Stimulated activated CD8-positive, alpha-beta memory T cell treated with anti-CD3 and anti-CD28 coated beads, Interleukin-15, amount 100 ng/mL, for 1 hour (primary cell): ENCODE results near the gene ASPSCR1.
A peak's percentile ranks its signal among the peaks of the same experiment; 100 is the strongest.

Experiments
- DNase-seq: peaks from one replicate; pipeline ENCODE4 v3.0.0-alpha.2; 2020; ENCODE audit warnings: low read depth

ASPSCR1 gene

DNA sequence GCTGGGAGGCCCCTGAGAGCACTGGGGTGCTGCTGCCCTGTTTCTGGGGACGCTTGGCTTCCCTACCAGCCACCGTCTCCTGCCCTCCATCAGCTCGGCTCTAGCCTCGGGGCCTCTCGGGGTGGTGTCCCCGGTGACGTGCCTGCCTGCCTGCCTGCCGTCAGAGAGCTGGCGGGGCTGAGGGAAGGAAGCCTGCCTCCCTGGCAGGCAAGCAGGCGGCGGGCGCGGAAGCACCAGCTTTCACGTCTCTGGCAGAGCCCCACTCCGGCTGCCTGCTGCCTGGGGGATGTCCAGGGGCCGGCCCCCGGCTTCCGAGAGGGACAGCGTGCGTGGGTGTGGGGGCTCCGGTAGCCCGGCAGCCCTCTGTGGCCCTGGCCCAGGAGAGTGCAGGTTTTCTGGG is 35.9 kb downstream of the ASPSCR1 start:
- DNase-seq: no peak

DNA sequence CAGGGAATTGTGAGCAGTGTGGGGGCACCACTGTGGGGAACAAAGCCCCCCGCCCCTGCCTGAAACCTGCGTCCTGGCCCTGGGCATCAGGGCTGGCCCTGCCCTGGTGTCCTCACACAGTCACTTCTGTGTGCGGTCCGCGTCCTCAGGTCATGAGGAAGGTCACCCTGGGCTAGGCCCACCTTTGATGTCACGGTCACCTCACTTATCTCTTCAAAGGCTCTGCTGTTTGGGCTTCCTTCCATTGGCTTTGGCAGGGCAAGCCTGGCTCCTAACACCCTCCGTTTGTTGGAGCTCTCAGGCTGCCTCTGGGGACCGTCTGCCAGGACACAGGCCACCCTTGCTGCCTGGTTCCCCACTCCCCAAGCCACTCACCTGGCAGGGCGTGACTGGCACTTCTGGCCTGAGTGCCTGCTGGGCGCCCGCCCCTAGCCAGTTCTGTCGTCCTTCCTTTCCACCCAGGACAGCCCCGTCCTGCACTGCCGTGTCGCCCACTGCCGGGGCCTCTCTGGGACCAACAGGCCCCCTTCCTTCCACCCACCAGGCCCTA is 36.4 kb downstream of the ASPSCR1 start:
- no peak for DNase-seq

DNA sequence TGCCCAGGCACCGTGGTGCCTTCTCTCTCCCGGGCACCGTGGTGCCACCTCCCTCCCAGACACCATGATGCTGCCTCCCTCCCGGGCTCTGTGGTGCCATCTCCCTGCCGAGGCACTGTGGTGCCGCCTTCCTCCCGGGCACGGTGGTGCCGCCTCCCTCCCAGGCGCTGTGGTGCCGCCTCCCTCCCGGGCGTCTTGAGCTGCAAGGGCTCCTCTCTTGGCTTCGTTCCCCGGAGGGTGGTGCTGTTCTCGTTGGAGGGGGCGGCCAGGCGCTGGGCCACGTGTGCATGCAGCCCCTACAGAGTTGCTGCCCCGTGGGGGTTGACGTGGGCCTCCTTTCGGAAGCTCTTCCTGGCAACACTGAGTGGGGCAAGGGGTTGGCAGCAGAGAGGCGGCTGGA is 37.0 kb downstream of the ASPSCR1 start:
- no peak for DNase-seq

DNA sequence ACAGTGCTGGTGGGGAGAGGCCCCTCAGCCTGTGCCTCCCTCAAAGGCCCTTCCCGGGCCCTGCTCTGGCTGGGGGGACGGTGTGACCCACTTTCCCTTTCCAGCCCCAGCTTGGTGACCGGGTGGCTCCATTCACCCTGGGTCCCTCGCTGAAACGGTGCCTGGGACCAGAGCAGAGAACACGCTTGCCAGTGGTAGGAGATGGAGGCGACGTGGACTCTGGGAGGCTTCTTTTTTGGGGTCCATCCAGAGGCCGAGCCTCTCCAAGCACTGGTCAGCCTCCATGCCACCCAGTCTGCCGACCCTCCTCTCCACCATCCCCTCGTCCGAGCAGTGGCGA is 37.5 kb downstream of the ASPSCR1 start:
- DNase-seq: no peak

DNA sequence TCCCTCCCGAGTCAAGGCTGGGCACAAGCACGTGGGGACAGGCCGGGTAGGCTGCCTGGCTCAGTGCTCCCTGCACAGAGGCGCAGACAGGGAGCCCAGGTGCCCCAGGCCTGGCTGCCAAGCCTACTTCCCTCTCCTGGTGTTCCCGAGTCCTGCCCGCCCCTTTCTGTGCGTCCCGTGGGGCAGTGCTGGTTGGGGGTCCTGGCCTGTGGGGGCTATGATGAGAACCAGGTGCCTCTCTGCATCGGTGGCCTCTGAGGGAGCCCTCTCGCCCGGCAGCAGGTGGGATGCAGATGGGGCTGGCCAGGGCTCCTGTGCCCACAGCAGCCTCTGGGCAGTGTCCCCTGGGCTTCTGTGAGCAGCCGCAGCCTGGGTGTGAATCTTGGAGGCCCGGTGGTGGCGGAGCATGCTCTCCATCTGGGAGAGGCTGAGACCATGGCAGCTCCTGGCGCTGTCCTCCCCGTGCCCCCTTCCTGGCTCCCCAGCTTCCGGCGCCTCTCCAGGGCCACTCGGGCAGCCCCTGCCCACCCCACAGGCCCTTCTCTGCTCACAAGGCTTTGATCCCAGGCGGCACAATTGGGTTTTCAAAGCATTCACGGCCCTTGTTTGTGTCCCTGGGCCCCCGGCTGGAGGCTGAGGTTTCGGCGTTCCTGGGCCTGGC is 38.0 kb downstream of the ASPSCR1 start:
- DNase-seq: no peak

DNA sequence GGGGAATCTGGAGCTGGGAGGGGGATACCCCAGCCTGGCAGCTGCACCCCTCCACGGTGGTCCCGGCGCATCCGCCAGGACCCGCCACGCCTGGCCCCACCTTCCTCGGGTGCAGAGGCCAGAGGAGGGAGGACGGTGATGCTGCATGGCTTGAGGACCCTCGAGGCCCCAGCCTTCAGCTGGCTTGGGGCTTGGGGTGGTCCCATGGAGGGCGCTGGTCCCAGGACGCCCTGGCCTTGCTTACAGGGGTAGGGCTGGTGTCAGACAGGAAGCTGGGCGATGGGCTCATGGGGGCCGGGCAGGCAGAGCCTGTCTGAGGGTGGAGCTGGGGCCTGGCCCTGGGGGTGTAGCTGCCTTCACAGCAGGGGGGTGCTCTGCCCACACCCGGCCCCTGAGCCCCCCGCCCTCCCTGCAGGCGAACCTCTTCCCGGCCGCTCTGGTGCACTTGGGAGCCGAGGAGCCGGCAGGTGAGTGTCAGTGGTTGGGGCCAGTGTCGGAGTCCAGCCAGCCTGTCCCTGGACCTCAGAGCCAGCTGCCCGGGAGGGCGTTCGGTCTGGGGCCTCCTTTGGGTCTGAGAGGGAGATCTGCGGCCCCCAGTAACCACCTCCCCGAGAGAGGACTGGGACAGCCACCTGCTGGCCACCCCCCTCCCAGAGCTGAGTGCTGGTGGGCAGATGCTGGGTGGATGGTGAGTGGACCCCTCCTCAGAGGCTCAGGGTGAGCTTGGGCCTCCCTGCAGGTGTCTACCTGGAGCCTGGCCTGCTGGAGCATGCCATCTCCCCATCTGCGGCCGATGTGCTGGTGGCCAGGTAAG is 38.8 kb downstream of the ASPSCR1 start:
- DNase-seq: no peak

DNA sequence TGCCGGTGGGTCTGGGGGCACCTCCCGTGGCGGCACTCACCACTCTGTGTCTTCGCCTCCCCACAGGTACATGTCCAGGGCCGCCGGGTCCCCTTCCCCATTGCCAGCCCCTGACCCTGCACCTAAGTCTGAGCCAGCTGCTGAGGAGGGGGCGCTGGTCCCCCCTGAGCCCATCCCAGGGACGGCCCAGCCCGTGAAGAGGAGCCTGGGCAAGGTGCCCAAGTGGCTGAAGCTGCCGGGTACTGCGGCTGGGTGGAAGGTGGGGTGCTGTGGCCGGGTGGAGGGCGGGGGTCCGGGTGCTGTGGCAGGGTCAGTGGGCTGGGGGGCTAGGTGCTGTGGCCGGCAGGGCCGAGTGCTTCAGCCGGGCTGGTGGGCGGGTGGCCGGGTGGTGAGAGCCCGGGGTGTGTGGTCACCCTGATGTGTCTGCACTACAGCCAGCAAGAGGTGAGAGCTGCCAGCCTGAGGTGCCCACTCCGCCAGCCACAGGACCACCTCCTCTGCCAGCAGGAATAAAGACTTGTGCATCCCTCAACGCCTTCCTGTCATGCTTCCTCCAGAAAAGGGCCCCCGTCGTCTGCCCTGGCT is 39.5 kb downstream of the ASPSCR1 start:
- DNase-seq: no peak

DNA sequence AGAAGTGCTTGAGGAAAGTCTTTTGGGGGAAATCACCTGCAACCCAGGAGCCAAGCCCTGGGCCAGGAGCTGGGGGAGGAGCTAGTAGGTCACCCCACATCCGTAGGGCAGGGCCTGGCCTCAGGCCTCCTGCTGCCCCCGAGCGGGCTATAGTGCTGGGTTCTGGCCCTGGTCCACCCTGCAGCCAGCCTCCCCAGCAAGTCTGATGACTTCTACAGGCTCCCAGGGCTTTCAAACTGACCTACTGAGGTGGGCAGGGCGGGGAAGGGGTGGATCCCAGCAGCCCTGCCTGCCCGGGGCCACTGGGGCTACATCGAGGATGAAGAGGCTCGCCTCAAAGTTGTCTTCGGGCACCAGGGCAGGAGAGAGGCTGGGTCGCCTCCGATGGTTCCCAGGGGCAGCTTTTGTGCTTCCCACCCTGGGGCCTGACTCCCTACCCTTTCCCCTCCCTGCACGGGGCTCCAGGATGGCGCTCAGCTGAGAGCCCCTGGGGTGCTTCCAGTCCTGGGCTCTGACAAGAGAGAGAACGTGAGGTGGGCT is 40.3 kb downstream of the ASPSCR1 start:
- DNase-seq: no peak

DNA sequence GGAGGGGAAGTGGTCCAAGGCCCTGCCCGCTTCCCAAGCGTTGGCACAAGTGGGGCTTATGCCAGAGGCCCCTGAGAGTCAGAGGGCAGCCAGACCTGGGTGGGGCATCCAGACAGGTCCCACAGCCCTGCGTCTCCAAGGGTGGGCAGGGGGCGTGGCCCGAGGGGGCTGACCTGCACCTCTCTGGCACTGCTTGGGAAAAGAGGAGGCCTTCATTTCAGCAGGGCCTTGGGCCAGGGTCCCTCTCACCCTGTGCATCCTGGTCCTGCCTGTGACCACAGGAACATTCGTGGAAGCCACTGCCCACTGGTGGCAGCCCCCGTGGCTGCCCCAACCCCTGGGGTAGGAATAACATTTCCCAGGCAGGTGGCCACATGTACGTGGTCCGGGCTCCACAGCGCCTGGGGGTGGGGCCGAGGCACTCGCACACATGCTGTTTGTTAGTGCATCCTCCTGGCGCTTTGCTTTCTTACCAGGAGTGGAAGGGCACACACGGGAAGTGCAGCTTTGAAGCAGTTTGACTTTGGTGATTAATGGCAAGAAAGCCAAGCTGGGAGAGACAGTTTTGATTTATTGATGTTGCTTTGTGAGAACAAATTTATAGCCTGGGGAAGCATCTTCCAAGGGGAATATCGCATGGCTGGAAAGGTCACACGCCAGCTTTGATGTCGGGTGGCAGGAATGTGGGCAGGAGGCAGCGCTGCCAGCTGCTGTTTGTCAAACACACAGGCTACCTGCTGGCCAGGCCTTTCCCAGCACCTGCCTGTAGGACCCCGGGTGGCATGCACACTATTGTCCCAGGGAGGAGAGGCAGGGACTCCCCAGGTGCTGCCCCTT is 40.9 kb downstream of the ASPSCR1 start:
- no peak for DNase-seq

DNA sequence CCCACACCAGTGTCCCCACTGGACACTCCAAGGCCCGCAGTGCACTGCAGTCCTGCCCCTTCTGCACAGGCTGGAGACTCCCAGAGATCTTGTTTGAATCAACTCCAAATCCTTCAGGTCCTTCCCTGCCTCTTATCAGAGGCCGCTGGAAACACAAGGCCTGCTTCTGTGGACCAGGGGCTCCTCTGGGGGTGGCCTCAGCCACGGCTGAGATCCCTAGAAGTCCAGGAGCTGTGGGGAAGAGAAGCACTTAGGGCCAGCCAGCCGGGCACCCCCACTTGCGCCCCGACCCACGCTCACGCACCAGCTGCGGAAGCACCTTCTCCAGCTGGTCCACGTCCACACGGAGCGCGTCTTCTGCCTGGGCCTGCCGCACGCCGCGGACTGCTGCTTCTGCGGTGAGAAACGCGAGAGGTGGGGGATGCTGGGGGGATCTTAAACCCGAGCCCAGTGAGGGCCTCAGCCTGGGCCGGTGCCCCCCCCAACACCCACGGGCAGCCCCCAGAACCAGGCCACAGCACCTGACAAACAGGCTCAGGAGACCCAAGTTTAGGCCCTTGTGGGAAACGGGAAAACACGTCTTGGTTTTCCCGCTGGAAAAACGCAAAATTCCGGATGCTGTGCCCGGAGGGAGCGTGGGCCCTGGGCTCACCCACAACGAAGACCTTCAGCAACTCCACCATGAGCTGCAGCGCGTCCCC is 41.7 kb downstream of the ASPSCR1 start:
- DNase-seq: no peak

DNA sequence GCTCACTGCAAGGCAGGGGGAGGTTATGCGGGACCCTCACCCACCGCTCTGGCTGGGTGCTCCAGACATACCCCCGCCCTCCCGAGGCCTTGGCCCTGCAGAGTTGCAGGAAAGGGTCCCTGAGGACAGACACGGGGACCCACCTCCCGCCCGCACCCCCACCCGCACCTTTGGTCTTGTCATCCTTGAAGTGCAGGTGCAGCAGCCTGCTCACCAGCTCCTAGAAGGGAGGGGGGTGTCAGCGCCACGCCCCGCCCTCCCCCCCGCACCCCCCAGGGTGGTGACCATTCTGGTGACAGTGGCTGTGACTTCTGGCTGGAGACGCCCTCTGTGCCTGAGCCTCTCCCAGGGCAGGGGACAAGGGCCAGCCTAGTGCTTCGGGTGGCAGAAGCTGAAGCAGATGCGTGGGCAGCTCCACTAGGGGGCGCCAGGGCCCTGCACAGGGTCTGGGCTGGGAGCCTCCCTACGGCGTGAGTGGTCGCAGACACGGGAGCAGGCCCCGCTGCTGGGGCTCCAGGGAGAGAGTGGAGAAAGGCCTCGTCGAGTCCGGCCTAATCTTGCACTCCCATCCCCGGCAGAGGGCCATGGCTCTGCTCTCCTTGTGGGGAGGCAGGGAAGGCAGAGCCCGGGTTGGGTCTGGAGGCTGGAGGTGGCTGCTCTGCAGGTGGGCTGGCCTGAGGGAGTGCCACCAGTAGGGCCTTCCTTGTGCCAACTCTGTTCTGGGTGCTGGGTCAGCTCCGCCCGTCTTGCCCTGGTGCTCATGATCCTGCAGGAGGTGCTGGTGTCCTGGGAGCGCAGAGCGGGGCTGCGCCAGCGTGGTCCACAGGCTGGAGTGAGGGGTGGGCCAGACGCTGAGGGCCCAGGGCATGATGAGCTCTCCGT is 42.5 kb downstream of the ASPSCR1 start:
- DNase-seq: peak; percentile 37

DNA sequence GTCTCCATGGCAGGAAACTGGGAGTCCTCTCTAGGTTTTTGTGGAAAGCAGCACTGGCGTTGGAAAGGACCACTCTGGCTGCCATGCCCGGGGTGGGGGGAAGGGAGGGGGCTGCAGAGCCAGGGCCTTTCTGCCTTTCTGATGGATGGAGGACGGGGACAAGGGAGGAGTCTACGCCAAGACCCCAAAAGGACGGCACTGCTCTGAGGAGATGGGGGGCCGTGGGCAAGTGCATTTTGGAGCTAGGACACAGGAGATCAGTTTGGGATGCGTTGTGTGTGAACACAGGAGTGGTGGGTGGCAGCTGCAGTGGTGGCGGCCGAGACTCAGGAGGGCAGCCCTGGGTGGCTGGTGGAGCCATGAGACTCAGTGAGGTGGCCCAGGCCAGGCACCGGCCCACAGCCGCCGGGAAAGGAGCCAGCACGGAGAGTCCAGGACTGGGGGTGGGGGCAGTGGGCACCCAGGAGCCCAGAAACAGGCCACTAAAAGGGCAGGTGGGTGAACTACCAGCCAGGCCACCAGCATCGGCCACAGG is 43.2 kb downstream of the ASPSCR1 start:
- no peak for DNase-seq

DNA sequence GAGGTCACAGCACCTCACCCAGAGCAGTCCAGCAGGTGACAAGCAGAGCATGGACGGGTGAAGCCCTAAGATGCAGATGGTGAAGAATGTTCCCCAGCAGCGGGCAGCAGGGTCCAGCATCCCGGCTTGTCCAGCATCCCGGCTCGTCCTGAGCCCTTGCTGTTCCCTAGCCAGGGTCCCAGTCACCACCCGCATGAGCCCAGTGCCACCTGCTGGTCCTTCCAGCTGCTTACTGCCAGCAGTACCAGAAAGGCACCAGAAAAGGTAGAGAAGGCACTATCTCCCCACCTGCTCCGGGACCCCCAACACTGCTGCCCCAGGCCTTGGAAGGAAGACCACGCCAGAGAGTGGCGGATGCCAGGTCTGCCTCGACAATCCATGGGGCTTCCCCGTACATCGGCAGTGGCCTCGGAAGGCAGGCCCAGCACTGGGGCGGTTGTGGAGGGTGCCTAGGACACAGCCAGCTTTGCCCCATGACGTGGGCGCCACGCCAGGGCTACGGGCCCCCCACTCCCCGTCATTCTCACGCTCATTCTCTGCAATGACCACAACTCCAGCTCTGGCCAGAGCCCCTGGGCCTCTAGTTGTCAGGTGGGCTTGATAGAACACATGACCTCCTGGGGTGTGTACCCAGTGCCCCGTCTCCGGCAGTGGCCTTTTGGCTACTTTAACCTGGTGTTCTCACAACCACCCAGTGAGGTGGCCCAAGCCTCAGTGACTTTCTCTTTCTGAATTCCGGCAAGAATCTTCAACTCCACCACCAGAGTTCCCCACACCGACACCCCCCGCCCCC is 43.9 kb downstream of the ASPSCR1 start:
- DNase-seq: no peak

DNA sequence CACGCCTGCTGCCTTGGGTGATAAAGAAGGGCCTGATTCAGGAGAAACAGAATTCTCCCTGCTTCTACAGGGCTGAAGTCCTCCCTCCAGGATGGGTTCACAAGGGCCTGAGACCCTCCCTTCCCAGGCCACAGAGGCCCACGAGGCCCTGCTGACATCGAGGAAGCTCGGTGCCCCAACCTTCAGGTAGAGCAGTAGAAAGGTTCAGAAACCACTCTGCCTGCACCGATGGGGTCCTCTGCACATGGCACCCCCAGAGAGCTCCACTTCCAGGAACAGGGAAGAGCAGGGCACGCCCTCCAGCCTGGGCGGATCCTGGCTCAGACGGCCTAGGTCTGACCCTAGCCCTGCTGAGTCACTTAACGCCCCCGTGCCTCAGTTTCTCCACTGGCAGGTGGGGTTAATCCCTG is 44.5 kb downstream of the ASPSCR1 start:
- no peak for DNase-seq

DNA sequence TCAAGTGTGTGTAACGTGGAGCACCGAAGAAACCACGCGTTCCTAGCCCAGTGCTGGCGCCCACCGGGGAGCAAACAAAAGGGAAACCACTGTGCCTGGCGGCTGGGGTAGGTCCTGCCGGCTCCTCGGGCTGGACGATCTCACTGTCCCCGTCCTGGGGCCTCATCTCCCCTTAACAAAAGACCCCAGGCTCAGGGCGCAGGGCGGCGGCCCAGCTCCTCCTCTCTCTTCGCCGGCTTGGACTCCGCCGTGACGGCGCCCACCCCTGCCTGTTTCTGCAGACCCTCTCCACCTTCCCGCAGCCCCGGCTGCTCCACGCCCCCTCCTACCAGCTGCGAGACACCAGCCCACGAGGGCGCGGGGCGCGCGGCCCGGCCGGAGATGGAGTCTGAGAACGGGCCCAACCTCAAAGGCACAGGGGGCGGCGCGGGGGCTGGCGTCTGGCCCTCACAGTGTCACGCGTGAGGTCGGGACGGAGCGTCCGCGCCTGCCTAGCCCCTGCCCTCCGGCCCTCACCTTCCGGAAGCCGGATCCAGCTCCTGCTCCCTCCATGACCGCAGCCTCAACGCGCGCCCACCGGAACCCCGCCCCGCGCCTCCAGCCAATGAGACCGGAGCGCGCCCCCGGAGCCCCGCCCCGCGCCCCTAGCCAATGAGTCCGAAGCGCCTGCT is 45.0 kb downstream of the ASPSCR1 start, which contains the start of gene CENPX:
TSS of gene CENPX (minus strand) at position 569 of the 671 bp plus-strand sequence. CDS start at position 552, 17 bp downstream.
- no peak for DNase-seq

DNA sequence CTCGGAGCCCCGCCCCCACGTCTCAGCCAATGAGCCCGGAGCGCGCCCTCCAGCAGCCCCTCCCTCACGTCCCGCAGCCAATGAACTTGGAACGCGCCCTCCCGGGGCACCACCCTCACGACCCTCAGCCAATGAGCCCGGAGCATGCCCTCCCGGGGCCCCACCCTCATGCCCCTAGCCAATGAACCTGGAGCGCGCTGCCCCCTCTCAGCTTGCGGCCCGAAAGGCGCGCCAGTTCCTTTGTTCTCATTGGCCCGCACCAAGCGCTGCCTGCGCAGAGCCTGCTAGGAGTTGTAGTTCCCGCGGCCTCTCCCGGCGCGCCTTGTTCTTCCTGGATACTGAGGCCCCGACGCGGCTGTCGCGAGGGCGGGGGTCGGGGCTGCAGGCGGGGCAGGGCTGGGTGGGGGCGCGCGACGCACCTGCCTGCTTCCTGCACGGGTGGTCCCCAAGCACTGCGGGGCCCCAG is 45.6 kb downstream of the ASPSCR1 start, which contains the start of gene LRRC45:
TSS of gene LRRC45 (plus strand) at position 325 of the 466 bp plus-strand sequence. CDS start 339 bp downstream, outside the sequence.
- DNase-seq: peak; percentile 99

DNA sequence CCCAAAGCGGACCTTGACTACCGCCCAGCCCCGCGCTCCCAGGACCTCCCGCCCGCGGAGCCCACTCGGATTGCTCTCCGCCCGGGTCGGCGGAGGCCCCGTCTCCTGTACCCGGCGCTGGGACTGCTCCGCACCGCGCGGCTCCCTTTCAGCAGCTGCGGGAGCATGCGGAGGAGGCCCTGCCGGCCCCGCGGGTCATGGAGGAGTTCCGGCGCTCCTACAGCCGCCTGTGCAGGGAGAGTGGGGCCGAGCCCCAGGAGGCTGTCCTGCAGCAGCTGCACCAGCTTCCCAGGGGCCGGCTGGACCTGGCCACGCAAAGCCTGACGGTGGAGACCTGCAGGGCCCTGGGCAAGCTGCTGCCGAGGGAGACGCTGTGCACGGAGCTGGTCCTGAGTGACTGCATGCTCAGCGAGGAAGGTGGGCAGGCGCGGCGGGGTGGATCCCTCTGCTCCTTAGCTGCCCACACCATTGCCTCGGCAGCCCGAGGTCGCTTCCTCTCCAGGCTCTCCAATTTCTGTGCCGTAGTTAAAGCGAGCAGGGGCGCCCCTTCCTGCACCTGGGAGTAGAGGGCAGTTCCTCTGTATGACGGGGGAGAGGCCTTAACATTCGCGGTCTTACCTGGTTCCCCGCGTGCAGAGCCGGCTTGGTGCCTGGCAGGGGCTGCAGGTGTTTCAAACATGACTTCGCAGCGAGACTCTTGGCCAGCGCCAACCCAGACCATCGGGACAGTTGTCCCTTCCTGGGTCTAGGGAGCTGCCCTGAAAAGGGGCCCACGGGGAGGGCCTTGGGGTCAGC is 46.2 kb downstream of the ASPSCR1 start:
- no peak for DNase-seq
